DOHH2 (cell line): ENCODE results near the gene BCLAF3.

Experiments used
- H3F3A ChIP-seq: fragments of 200-600 bp; sonication (generic), shearing (Covaris generic); 2 replicates; pipeline ENCODE4 v1.6.0; 2016; ENCODE audit warnings: antibody characterized with exemption, mild to moderate bottlenecking; ENCODE audit not compliant: control insufficient read depth, insufficient read depth
- H3K27ac ChIP-seq: fragments of 200-600 bp; sonication (generic); 2 replicates; pipeline ENCODE4 v1.5.1; 2014; ENCODE audit warnings: low read depth, mild to moderate bottlenecking, low read length, moderate library complexity
- H3K27me3 ChIP-seq: fragments of 200-600 bp; sonication (generic); 2 replicates; pipeline ENCODE4 v1.6.1; 2014; ENCODE audit warnings: mild to moderate bottlenecking, low read length, mixed read lengths; ENCODE audit not compliant: control insufficient read depth
- H3K36me3 ChIP-seq: fragments of 200-600 bp; sonication (generic); 2 replicates; pipeline ENCODE4 v1.6.1; 2014; ENCODE audit warnings: mild to moderate bottlenecking, low read length, moderate library complexity, mixed read lengths; ENCODE audit not compliant: control insufficient read depth
- H3K4me1 ChIP-seq: fragments of 200-600 bp; sonication (generic); 2 replicates; pipeline ENCODE4 v1.6.1; 2014; ENCODE audit warnings: mild to moderate bottlenecking, low read length, mixed read lengths; ENCODE audit not compliant: control insufficient read depth
- H3K4me2 ChIP-seq: fragments of 200-600 bp; sonication (generic); 2 replicates; pipeline ENCODE4 v1.6.0; 2014; ENCODE audit warnings: mild to moderate bottlenecking, low read length, moderate library complexity
- H3K4me3 ChIP-seq: fragments of 200-600 bp; sonication (generic); 2 replicates; pipeline ENCODE4 v1.5.1; 2014; ENCODE audit warnings: mild to moderate bottlenecking, low read length, mixed read lengths
- H3K79me2 ChIP-seq: fragments of 200-600 bp; sonication (generic); 2 replicates; pipeline ENCODE4 v1.6.1; 2014; ENCODE audit warnings: mild to moderate bottlenecking, low read length, mixed read lengths; ENCODE audit not compliant: control insufficient read depth
- H3K9me2 ChIP-seq: fragments of 200-600 bp; sonication (generic); replicated peaks from 2 replicates; pipeline ENCODE4 v1.6.1; 2014; ENCODE audit warnings: mild to moderate bottlenecking, low read length, mixed read lengths; ENCODE audit not compliant: control insufficient read depth
- H3K9me3 ChIP-seq: fragments of 200-600 bp; sonication (generic); 2 replicates; pipeline ENCODE4 v1.6.1; 2014; ENCODE audit warnings: antibody characterized with exemption, low read length, mixed read lengths; ENCODE audit not compliant: control insufficient read depth, insufficient read depth
- H4K20me1 ChIP-seq: fragments of 200-600 bp; sonication (generic); 2 replicates; pipeline ENCODE4 v1.6.0; 2014; ENCODE audit warnings: low read depth, mild to moderate bottlenecking, antibody characterized with exemption, low read length, moderate library complexity; ENCODE audit not compliant: control insufficient read depth, insufficient read depth
- EZH2phosphoT487 ChIP-seq: fragments of 200-600 bp; sonication (generic); IDR thresholded peaks from 2 replicates; pipeline ENCODE4 v1.6.1; 2017; ENCODE audit warnings: borderline replicate concordance, mild to moderate bottlenecking, antibody characterized with exemption, low read length, moderate library complexity, mixed read lengths
- TF ChIP-seq, protein P1 (sequence below): fragments of 200-600 bp; sonication (generic); IDR thresholded peaks from one replicate; pipeline ENCODE4 v1.5.1; 2014; ENCODE audit warnings: antibody characterized with exemption, mild to moderate bottlenecking, low read depth, low read length; ENCODE audit not compliant: poor library complexity, severe bottlenecking

The BCLAF3 gene

DNA sequence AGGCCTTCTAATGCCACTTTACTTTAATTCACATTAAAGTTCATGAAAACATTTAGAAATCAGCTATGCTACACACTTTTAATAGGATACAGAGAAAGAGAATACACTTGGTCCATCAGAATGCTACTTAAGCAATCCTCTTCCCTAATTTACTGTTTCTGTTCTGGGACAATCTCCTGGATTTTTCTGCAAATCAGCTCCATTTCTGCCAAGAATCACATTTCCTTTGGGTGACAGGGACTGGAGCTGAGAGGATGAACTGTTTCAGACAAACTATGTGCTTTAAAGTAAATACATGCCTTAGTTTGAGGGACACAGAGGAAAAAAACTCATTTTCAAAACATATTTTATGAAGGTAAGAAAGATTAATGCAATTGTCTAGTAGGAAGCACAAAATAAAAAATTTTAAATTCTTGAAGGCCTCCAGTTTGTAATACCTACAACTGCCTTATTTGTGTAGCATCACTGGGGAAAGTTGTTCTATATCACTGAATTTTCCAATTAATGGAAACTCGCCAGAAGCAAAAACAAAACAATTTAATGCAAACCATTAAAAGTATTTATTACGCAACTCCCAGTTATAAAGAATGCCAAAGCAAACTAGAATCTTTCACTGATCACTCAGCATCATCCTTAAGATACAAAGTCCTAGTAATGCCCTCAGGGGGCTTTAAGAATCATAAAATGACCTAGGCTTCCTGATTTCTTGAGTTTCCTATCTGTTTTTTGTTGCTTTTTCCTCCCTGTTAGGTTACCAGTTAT, 36.3 kb downstream of the BCLAF3 start:
- H3K36me3 ChIP-seq, result no peaks in the 10 kb centered on the region
- H3K9me2 ChIP-seq, result no peaks in the 10 kb centered on the region
- no peaks in the 10 kb centered on the region for H4K20me1 ChIP-seq
- H3K4me2 ChIP-seq, result no peak overlapping the region
- no peaks in the 10 kb centered on the region for H3K79me2 ChIP-seq
- no peak overlapping the region for H3K27ac ChIP-seq
- TF ChIP-seq, protein P1, sequence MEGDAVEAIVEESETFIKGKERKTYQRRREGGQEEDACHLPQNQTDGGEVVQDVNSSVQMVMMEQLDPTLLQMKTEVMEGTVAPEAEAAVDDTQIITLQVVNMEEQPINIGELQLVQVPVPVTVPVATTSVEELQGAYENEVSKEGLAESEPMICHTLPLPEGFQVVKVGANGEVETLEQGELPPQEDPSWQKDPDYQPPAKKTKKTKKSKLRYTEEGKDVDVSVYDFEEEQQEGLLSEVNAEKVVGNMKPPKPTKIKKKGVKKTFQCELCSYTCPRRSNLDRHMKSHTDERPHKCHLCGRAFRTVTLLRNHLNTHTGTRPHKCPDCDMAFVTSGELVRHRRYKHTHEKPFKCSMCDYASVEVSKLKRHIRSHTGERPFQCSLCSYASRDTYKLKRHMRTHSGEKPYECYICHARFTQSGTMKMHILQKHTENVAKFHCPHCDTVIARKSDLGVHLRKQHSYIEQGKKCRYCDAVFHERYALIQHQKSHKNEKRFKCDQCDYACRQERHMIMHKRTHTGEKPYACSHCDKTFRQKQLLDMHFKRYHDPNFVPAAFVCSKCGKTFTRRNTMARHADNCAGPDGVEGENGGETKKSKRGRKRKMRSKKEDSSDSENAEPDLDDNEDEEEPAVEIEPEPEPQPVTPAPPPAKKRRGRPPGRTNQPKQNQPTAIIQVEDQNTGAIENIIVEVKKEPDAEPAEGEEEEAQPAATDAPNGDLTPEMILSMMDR, result no peak
- no peak for TF ChIP-seq EZH2phosphoT487
- no peaks in the 10 kb centered on the region for H3K27me3 ChIP-seq
- H3K4me1 ChIP-seq, result peaks cover 3% of the 10 kb centered on the region; the same call in 1 of the 2 replicates
- no peaks in the 10 kb centered on the region for H3F3A ChIP-seq
- H3K9me3 ChIP-seq, result no peaks in the 10 kb centered on the region
- no peak overlapping the region for H3K4me3 ChIP-seq

DNA sequence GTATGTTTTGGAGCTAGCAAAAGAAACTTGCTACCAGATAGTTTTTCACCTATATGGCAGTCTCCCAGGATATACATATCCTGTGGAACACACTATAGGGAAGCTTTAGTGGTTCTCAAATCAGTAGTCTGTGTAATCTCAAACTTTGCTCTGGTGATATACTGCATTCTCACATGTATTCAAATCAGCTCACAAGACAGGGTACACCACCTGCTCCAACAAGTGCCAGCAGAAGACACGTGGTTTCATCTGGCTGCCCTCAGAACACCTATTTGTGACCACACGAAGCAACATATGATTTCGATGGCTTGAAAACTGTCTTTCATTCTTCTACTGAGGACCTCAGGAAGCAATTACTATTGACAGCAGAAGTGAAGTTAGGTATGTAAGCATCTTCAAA, 37.7 kb downstream of the BCLAF3 start:
- H3K36me3 ChIP-seq, result no peaks in the 10 kb centered on the region
- H3K9me2 ChIP-seq, result no peaks in the 10 kb centered on the region
- no peaks in the 10 kb centered on the region for H3K27me3 ChIP-seq
- H3K27ac ChIP-seq, result no peak overlapping the region
- no peak overlapping the region for H3K4me2 ChIP-seq
- no peaks in the 10 kb centered on the region for H3F3A ChIP-seq
- H4K20me1 ChIP-seq, result no peaks in the 10 kb centered on the region
- H3K4me1 ChIP-seq, result peaks cover 3% of the 10 kb centered on the region; the same call in 1 of the 2 replicates
- no peak overlapping the region for H3K4me3 ChIP-seq
- no peaks in the 10 kb centered on the region for H3K9me3 ChIP-seq
- no peaks in the 10 kb centered on the region for H3K79me2 ChIP-seq
- TF ChIP-seq, protein P1, result no peak
- no peak for TF ChIP-seq EZH2phosphoT487

DNA sequence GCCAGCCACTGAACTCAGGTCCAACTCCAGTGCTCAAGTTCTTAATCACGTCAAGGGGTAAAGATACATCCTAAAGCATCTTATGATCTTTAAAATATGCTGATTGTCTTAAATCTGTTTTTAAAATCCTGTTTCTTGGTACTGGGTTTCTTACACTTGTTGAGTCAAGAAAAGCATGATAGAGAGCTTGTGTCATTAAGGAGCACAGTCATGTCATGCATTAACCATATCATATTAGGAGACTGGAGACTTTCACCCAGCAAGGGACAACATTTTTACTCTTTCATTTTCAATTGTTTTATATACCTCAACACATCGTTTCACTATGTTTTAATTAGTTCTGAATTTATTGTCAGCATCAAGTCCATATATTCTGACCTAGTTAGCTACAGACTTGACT, 41.5 kb downstream of the BCLAF3 start:
- Histone ChIP-seq H4K20me1 (no peaks in the 10 kb centered on the region), H3K27ac (no peak overlapping the region), H3K9me2 (no peaks in the 10 kb centered on the region), H3K79me2 (no peaks in the 10 kb centered on the region), H3K36me3 (no peaks in the 10 kb centered on the region), H3K9me3 (no peaks in the 10 kb centered on the region), H3K4me1 (peaks cover 3% of the 10 kb centered on the region; the same call in 1 of the 2 replicates), H3F3A (no peaks in the 10 kb centered on the region), H3K4me2 (no peak overlapping the region), H3K4me3 (no peak overlapping the region), H3K27me3 (no peaks in the 10 kb centered on the region)
- TF ChIP-seq, protein P1, result no peak
- TF ChIP-seq EZH2phosphoT487, result no peak
